MM.1S (cell line): ENCODE results near the gene ELN.

Experiments
- DNase-seq: peaks from one replicate; pipeline ENCODE4 v3.0.0-alpha.2; 2015
- H2AFZ ChIP-seq: fragments of 300-600 bp; sonication (generic); 2 replicates; pipeline ENCODE4 v1.6.0; 2016; ENCODE audit warnings: antibody characterized with exemption, low read length
- H3F3A ChIP-seq: fragments of 300-600 bp; sonication (generic); 2 replicates; pipeline ENCODE4 v1.6.1; 2016; ENCODE audit warnings: mild to moderate bottlenecking, antibody characterized with exemption, low read length, moderate library complexity, mixed read lengths; ENCODE audit not compliant: insufficient read depth
- H3K27ac ChIP-seq: fragments of 300-600 bp; sonication (generic); 2 replicates; pipeline ENCODE4 v1.5.1; 2016; ENCODE audit warnings: mild to moderate bottlenecking, low read length
- H3K27me3 ChIP-seq: fragments of 300-600 bp; sonication (generic); replicated peaks from 2 replicates; pipeline ENCODE4 v1.6.0; 2016; ENCODE audit warnings: low read length; ENCODE audit not compliant: insufficient read depth
- H3K36me3 ChIP-seq: fragments of 300-600 bp; sonication (generic); replicated peaks from 2 replicates; pipeline ENCODE4 v1.6.1; 2016; ENCODE audit warnings: mild to moderate bottlenecking, low read length, mixed read lengths; ENCODE audit not compliant: insufficient read depth
- H3K4me1 ChIP-seq: fragments of 300-600 bp; sonication (generic); 2 replicates; pipeline ENCODE4 v1.6.1; 2016; ENCODE audit warnings: low read length, mixed read lengths
- H3K4me2 ChIP-seq: fragments of 300-600 bp; sonication (generic); 2 replicates; pipeline ENCODE4 v1.6.0; 2016; ENCODE audit warnings: low read depth, low read length
- H3K4me3 ChIP-seq: fragments of 300-600 bp; sonication (generic); 2 replicates; pipeline ENCODE4 v1.5.1; 2016; ENCODE audit warnings: low read length, mixed read lengths
- H3K79me2 ChIP-seq: fragments of 300-600 bp; sonication (generic); 2 replicates; pipeline ENCODE4 v1.6.1; 2016; ENCODE audit warnings: mixed run types, low read length, mixed read lengths
- H3K9ac ChIP-seq: fragments of 300-600 bp; sonication (generic); 2 replicates; pipeline ENCODE4 v1.6.1; 2016; ENCODE audit warnings: low read length, mixed read lengths
- H3K9me2 ChIP-seq: fragments of 300-600 bp; sonication (generic); replicated peaks from 2 replicates; pipeline ENCODE4 v1.6.1; 2016; ENCODE audit warnings: mild to moderate bottlenecking, low read length, mixed read lengths; ENCODE audit not compliant: insufficient read depth
- H3K9me3 ChIP-seq: fragments of 300-600 bp; sonication (generic); replicated peaks from 2 replicates; pipeline ENCODE4 v1.6.1; 2016; ENCODE audit warnings: mild to moderate bottlenecking, low read length, mixed read lengths; ENCODE audit not compliant: insufficient read depth
- H4K20me1 ChIP-seq: fragments of 300-600 bp; sonication (generic); 2 replicates; pipeline ENCODE4 v1.6.1; 2016; ENCODE audit warnings: mild to moderate bottlenecking, low read length, moderate library complexity, mixed read lengths; ENCODE audit not compliant: insufficient read depth
- EZH2 ChIP-seq: fragments of 300-600 bp; sonication (generic); optimal IDR thresholded peaks from 2 replicates; pipeline ENCODE3; 2017; ENCODE audit warnings: low read depth, mild to moderate bottlenecking, antibody characterized with exemption, low read length, mixed read lengths
- EZH2phosphoT487 ChIP-seq: fragments of 300-600 bp; sonication (generic); IDR thresholded peaks from 2 replicates; pipeline ENCODE4 v1.6.1; 2018; ENCODE audit warnings: antibody characterized with exemption, low read length
- TF ChIP-seq, protein P1 (sequence below): fragments of 300-600 bp; sonication (generic); IDR thresholded peaks from 2 replicates; pipeline ENCODE4 v1.5.1; 2016; ENCODE audit warnings: antibody characterized with exemption, low read length, mixed read lengths

ELN gene

DNA sequence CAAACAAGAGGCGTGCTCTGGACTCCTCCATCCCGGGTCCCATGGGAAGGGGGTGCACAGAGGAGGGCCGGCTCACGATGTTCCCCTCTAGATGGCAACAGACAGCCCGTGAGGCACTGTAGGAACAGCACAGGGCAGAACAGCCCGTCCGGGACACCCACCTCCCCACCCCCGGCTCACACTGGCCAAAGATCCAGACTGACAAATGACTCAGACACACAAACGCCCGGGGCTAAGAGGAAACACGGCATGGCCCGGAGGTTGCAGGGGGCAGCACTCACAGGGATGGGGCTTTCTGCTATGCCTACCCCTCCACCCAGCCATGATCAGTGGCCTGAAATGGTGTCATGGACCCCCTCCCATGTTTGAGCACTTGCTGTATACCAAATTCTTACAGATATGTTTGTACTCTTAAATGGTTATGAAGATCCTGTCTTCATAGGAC lies 4.9 kb upstream of the ELN start:
- no peak for TF ChIP-seq EZH2
- TF ChIP-seq, protein P1, sequence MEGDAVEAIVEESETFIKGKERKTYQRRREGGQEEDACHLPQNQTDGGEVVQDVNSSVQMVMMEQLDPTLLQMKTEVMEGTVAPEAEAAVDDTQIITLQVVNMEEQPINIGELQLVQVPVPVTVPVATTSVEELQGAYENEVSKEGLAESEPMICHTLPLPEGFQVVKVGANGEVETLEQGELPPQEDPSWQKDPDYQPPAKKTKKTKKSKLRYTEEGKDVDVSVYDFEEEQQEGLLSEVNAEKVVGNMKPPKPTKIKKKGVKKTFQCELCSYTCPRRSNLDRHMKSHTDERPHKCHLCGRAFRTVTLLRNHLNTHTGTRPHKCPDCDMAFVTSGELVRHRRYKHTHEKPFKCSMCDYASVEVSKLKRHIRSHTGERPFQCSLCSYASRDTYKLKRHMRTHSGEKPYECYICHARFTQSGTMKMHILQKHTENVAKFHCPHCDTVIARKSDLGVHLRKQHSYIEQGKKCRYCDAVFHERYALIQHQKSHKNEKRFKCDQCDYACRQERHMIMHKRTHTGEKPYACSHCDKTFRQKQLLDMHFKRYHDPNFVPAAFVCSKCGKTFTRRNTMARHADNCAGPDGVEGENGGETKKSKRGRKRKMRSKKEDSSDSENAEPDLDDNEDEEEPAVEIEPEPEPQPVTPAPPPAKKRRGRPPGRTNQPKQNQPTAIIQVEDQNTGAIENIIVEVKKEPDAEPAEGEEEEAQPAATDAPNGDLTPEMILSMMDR: no peak
- TF ChIP-seq EZH2phosphoT487: no peak

DNA sequence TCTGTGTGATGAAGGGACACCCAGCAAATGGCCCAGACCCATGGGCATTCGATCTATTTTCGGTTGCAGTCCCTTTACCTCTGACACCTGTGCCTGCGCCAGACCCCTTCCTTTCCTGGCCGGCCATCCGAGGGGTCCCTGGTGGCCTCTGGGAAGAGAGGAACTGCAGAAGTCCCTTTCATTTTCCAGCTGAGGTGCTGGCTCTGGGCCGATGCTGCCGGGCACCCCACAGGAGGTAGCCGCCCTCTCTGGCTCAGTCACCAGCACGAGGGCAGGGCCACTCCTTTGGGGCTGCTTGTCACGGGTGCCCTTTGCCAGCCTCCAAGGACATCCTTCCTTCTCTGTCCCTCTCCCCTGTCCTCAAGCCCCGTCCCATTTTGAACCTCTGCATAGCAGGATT lies 4.2 kb upstream of the ELN start:
- no peak for DNase-seq
- Histone ChIP-seq H3F3A (no peaks in the 10 kb centered on the region), H2AFZ (no peak overlapping the region), H3K4me1 (no peaks in the 10 kb centered on the region), H4K20me1 (no peaks in the 10 kb centered on the region), H3K9me3 (no peaks in the 10 kb centered on the region), H3K9ac (no peak overlapping the region), H3K4me3 (no peak overlapping the region), H3K9me2 (no peaks in the 10 kb centered on the region), H3K27me3 (peaks cover 75% of the 10 kb centered on the region), H3K27ac (no peak overlapping the region), H3K79me2 (no peaks in the 10 kb centered on the region), H3K36me3 (no peaks in the 10 kb centered on the region), H3K4me2 (no peak overlapping the region)
- TF ChIP-seq EZH2phosphoT487 (no peak), EZH2 (no peak)
- TF ChIP-seq, protein P1: no peak

More for the DNA sequence above, 4.9 kb upstream of the ELN start:
- H3F3A ChIP-seq: no peaks in the 10 kb centered on the region
- H3K9me2 ChIP-seq: no peaks in the 10 kb centered on the region
- no peak overlapping the region for H3K27ac ChIP-seq
- H3K36me3 ChIP-seq: no peaks in the 10 kb centered on the region
- H3K9ac ChIP-seq: no peak overlapping the region
- H3K4me1 ChIP-seq: no peaks in the 10 kb centered on the region
- no peak for DNase-seq
- no peaks in the 10 kb centered on the region for H3K79me2 ChIP-seq
- peaks cover 69% of the 10 kb centered on the region for H3K27me3 ChIP-seq
- no peaks in the 10 kb centered on the region for H3K9me3 ChIP-seq
- no peak overlapping the region for H3K4me2 ChIP-seq
- H3K4me3 ChIP-seq: no peak overlapping the region
- no peaks in the 10 kb centered on the region for H4K20me1 ChIP-seq
- no peak overlapping the region for H2AFZ ChIP-seq

DNA sequence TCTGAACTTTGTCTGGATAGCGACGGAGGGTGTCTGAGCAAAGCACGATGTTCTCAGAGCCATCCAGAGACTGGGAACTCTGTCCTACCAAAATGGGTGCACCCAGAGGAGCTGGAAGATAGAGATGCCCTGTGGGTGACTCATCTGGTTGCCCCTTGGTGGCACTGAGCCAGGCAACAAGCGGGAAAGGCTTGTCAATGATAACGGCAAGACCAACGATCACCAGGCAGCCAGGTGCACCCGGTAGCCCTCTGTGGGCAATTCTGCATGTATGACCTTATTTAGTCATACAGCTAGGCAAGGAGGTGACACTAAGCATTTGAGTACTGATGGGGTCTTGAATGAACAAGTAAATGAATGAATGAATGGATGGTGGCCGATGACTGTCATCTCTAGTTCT lies 2.8 kb upstream of the ELN start:
- Histone ChIP-seq H3K9me2 (no peaks in the 10 kb centered on the region), H3K4me3 (no peak overlapping the region), H3K4me1 (no peaks in the 10 kb centered on the region), H3K4me2 (no peak overlapping the region), H3K79me2 (no peaks in the 10 kb centered on the region), H3K27ac (no peak overlapping the region), H3K27me3 (peaks cover 89% of the 10 kb centered on the region), H3K9ac (no peak overlapping the region), H4K20me1 (no peaks in the 10 kb centered on the region), H3F3A (no peaks in the 10 kb centered on the region), H2AFZ (no peak overlapping the region), H3K9me3 (no peaks in the 10 kb centered on the region), H3K36me3 (no peaks in the 10 kb centered on the region)
- TF ChIP-seq EZH2 (no peak), EZH2phosphoT487 (no peak)
- TF ChIP-seq, protein P1: no peak
- no peak for DNase-seq
